Stimulated activated CD8-positive, alpha-beta memory T cell treated with anti-CD3 and anti-CD28 coated beads, Interleukin-4, amount 100 ng/mL, for 24 hours (primary cell): Measurements from ENCODE around the gene RBPMS2.
"Not testable (repeated sequence)": the region's sequence is repeated elsewhere in the genome, so short reads cannot be mapped to it uniquely, and the experiment has no call there.

ENCODE experiments used
- DNase-seq: peaks from one replicate; pipeline ENCODE4 v3.0.0-alpha.2; 2020; ENCODE audit warnings: low read depth

RBPMS2 gene

GRCh38 chr15:64753480-64754185, 21.8 kb downstream of the RBPMS2 start:
- DNase-seq, result no peak

GRCh38 chr15:64751464-64751863, 23.9 kb downstream of the RBPMS2 start:
- no peak for DNase-seq

DNA sequence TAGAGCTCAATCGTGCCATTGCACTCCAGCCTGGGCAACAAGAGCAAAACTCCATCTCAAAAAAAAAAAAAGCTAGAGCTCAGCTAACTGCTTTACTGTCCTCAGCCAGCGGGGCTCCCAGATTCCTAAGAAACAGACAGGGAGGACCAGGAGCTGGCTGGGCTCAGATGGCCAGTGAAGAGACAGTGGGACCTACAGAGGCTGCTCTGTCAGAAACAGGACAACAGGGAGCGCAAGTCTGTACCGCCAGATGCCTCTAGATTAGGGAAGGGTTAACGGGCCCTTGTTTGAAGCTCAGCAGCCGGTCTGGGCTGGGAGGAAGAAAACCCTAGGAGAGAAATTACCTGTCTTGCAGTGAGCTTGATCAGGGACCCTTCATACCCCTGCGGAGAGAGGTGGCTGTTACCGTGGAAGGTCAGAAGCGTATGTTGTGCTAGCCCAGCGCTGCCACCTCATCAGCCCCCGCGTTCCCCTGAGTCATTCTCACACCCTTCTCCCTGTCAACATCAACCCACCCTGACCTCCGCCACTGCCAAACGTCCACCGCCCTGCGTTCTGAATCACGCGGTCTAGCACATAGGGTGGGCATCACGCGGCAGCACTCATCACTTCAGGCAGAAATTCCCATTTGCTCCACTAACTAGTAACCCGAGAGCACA, 25.3 kb downstream of the RBPMS2 start:
- no peak for DNase-seq

GRCh38 chr15:64749167-64749566, 26.2 kb downstream of the RBPMS2 start:
- DNase-seq, result no peak

GRCh38 chr15:64748251-64748650, 27.1 kb downstream of the RBPMS2 start:
- no peak for DNase-seq

GRCh38 chr15:64747578-64747977, 27.8 kb downstream of the RBPMS2 start:
- no peak for DNase-seq

GRCh38 chr15:64746921-64747320, 28.5 kb downstream of the RBPMS2 start:
- DNase-seq, result no peak

DNA sequence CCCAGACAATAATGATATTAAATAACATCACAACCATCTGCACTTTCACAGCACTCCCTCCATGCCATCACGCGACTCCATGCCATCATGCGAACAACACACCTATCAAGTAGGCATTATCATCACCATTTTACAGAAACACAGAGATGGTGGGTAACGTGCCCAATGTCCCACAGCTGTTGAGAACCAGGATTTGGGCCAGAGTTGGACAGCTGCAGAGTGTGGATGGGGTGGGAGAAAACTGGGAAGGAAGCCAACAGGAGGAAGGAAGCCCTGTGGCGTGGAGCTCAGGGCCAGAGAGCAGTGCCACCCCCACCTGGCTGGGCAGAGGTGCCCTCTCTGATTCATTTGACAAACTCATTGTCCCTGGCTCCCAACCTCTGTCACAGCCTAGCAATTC, 29.0 kb downstream of the RBPMS2 start:
- DNase-seq, result no peak

- DNase-seq, result no peak
These were observed 31.7 kb downstream of the RBPMS2 start for GRCh38 chr15:64743691-64744090.

DNA sequence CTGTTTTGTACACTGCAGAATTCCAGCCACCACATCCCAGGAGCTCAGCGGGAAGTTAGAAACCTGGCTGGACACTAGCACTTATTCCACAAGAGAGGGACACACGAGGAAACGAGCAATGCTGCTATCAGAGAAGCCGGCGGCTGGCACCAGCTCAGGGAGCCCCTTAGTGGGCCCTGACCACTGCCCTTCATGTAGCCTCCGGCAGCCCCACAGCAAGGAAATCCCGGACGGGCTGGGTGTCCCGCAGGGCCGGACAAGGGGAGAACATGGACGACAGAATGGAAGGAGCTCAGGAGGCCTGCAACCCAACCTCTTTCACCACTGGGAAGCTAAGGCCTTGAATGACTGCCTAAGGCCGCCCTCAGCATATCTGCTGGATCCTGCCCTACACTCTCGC, 32.5 kb downstream of the RBPMS2 start:
- no peak for DNase-seq

DNA sequence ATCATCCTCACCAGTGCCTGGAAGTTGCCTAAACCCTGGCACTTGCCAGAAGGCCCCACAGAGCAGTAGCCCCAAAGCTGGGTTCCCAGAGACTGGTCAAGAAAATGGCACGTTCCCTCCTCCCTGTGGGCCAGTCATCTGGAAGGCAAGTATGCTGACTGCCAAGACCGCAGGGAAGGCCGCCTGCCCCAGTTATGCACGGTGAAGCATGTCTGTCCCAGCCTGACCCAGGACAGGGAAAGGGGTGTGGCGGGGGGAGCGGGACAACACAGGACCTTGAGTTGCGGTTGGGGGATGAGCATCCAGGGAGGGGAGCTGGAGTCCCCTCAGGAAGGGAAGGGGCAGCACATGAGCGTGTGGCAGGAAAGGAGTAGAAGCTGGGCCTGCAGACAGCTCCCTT, 33.0 kb downstream of the RBPMS2 start:
- DNase-seq, result no peak

DNA sequence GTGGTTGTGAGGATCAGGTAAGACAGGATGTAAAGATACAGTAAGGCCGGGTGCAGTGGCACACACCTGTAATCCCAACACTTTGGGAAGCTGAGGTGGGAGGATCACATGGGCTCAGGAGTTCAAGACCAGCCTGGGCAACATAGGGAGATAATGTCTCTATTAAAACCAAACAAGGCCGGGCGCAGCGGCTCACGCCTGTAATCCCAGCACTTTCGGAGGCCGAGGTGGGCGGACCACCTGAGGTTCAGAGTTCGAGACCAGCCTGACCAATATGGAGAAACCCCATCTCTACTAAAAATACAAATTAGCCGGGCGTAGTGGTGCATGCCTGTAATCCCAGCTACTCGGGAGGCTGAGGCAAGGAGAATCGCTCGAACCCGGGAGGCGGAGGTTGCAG, 33.7 kb downstream of the RBPMS2 start:
- not testable (repeated sequence) for DNase-seq

DNA sequence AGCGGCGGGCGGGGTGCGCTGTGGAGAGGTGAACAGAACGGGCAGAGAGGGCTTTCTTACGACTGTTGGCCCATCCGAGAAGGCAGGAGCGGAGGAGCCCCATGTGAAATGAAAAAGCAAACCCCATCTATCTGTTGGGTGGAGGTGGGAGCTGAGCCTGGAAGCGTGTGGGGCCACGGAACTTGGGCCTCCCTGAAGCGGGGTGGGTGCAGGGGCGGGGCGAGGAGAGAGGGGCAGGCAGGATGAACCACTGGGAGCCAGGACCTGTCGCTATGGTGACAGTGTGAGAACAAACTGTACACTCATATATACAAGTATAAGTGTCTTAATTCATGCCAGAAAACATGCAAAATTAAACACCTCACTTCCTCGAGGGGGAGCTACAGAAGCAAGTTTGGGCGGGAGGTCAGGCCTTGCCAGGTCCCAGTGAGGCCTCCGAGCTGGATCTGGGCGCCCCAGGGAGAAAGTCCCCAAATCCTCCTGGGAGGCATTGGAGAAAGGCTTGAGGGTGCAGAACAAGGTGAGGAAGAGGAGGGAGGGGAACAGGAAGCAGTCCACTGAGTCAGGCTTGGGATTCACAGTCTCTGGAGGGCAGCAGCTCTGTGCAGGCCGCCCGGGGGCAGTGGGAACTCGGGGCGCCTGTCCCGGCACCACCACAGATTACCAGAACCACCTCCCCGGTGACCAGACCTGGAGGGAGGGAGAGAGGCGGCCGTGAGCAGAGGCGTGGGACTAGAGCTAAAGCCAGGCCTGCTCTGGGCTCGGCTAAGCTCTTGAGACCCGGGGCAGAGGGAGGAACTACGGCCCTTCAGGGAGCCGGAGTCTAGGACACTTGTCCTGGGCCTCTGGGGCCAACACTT, 34.8 kb downstream of the RBPMS2 start:
- no peak for DNase-seq

- DNase-seq, result no peak
These were observed 35.7 kb downstream of the RBPMS2 start for GRCh38 chr15:64739577-64740143.

DNA sequence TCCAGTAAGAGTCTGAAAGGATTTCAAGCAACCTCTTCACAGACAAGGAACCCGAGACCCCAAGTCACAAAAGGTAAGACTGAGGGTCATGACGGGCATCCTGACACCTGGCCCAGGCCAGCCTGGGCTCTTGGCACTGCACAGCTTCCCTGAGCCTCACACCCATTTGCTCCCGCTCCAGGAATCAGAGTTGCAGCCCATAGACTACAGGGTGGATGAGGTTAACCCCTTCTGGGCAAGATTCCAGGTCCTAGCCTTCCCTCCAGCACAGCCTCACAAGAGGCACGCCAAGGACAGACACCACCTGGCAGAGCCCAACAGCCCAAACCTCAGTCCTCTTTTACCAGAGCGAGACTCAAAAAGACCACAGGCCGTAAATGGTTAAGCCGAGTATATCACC, 36.2 kb downstream of the RBPMS2 start:
- no peak for DNase-seq

DNA sequence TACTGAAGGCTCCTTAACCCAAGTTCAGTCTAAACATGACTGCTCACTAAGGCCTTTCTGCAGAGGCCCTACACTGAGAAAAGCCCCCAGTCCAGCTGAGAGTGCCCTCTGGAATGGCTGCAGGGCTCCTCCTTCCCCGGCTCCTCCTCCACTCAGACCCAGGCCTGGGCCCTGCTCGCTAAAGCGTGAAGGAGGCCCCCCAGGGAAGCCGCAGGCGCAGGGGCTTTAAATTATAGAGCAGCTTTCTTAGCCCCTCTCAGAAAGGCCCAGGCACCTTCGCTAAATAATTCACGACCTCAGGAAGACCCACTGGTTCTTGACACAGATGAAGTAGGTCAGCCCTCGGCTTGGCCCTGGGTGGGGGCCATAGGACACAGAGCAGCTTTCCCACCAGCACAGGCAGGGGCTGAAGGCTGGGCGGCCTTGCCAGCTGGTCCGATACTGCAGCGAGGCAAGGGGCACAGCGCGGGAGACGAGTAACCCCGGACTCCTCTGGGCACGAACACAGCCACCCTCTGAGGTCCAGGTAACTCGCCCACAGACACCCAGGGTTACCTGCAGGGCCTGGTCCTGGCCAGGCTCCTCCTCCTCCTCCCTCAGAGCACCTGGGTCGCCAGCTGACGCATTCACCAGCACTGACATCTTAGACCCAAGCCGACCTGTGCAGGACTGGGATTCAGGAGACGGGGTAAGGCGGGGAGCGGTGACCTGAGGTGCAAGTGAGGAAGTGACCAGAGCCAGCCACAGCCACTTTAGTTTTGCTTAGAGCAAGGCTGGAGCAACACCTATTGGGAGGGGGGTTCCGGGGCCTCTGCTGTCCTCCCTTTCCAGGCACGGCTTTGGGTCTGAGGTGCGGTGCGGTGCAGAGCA, 36.9 kb downstream of the RBPMS2 start:
- DNase-seq, result no peak

- DNase-seq, result no peak
These were observed 43.1 kb downstream of the RBPMS2 start for GRCh38 chr15:64732156-64732860.

DNA sequence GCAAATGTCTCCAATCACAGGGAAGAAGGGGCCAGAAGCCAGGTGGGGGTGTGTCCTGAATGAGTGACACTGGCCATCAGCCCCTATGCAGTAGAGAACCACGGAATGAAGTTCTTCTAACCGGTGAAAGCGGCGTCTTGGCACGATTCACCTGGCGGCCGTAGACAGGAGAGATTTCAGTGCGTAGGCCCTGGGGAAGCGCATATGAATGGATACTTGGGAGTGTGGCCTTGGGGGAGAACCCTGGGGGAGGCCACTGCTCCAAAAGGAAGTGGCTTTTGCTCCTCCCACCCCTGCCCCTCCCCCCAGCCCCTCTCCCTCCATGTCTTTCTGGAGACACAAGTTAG, 43.6 kb downstream of the RBPMS2 start:
- DNase-seq, result no peak

DNA sequence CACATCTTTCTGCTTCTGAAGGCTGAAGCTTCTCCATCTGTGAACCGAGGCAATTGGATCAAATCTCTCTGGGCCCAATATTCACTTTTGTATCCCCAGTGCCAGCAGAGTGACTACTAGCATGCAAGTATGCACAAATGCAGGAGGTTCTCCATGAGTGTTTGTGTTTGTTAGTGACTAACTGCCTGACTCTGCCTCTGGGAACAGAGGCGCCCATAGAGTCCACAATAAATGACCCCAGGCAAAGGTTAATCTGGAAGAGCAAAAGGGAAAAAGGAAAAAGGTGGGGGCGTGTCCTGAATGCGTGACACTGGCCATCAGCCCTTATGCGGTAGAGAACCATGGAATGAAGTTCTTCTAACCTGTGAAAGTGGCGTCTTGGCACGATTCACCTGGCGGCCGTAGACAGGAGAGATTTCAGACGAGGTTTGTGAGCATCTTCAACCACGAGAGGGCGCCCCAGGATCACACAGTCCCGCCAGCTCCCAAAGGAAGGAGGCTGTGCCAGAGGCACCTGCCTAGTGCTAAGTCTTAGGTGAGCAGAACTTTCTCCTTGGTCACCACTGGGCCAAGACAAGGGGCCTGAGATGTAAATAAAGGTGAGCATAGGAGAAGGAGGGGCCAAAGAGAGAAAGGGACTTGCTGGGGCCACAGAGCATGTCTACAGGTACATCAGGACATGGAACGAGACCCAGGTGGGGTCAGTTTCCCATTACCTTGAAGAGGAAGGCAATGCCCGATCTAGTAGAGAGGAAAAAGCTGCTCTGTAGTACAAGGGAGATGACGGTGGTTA, 44.2 kb downstream of the RBPMS2 start:
- DNase-seq, result peak; percentile 77

DNA sequence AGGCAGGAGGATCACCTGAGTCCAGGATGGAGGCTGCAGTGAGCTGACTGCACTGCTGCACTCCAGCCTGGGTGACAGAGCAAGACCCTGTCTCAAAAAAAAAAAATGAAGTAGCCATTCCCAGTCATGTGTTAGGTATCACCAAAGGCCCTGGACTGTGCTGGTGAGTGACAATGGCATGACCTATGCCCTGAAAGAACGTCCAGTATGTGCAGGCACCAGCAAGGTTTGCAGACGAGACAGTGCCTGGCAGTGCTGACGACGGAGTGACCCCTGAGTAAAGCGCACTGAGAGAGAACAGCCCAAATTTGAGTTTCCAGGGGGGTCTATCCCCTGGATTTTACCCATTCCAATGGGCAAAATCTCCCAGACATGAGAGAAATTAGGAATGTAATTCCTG, 45.2 kb downstream of the RBPMS2 start:
- DNase-seq, result no peak
